ENCODE results near the gene RAMP1. TPM values are rescaled to one million over a fixed set of nuclear protein-coding genes. Genes with fewer than 3 reads are reported as not detected.

RAMP1 gene
- total and polyA plus RNA-seq, 2 of the 4 experiments (the other 2 are of a cell fraction), result 15.8 to 77.1 TPM

DNA sequence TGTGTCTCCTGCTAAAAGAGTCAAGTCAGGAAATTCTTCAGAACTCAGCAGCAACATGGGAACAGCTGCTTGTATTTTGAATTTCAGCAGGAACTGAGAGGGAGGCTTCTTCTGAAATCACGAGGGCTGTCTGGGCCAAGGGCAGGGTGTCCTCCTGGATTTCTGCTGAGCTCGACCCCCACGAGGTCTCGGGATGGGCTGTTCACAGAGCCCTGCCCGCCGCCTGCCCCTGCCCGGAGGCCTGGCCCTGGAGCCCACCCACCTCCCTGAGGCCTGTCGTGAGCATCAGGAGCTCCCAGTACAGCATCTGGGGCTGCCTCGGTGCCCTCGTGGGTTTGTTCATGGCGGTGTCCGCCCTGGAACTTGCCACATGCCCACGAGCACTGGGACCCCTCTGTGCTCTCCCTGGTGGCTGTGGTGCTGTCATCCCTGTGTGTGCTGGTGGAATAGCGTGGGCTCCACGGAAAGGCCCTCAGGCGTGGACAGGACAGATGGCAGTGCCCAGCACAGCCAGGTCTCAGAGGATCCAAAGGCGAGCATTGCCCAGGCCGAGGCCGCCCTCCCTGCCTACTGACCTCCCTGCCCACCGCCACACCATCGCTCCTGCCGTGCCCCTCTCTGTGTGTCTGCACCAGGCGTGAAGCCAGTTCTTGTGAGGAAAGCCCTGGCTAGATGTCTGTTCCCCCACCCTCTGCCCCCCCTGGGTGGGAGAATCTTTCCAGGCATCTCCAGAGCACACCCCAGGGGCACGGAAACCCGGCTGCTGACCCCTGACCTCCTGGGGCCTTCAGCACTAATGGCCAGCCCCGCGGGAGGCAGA, 25.9 kb downstream of the RAMP1 start:
- dilution Hi-C loops (cut with HindIII; ENCODE audit: low sequenced_read_pairs, unreplicated experiment) (no loop called here), intact Hi-C loops (cut with micrococcal nuclease) (no loop called here), in situ Hi-C loops (cut with MboI; ENCODE audit: low sequenced_read_pairs) (no loop called here)
- H3K4me3 ChIP-seq (ENCODE audit: insufficient read depth, low read depth, low read length), result no peak overlapping the region
- CTCF ChIA-PET, result no interaction called here
- H4K5ac ChIP-seq (ENCODE audit: low read depth, low read length), result no peak overlapping the region
- peaks cover 0 to 4% of the 10 kb centered on the region in 2 experiments; a peak in 1 of 4 replicates for H3K79me1 ChIP-seq (ENCODE audit: low read depth in 1 of 2, low read length in 2 of 2)
- no peak overlapping the region for H3K14ac ChIP-seq (replicated peaks; ENCODE audit: low read depth, low read length)
- H3K36me3 ChIP-seq (ENCODE audit: control insufficient read depth, insufficient read depth, low read length), result no peaks in the 10 kb centered on the region
- H3K27ac ChIP-seq (ENCODE audit: insufficient read depth, low read length), result no peak overlapping the region
- H3K56ac ChIP-seq (ENCODE audit: extremely low read depth, insufficient read depth, low read length), result no peak overlapping the region
- H2AK9ac ChIP-seq (replicated peaks; ENCODE audit: low read depth, low read length, poor library complexity), result no peak overlapping the region
- H3K4me2 ChIP-seq (ENCODE audit: low read depth, low read length), result no peak overlapping the region
- ATAC-seq (ENCODE audit: low read depth), result no peak
- no peak overlapping the region for H4K8ac ChIP-seq (ENCODE audit: low read depth in 2 of 2, low read length in 2 of 2)
- no peak overlapping the region for H2AFZ ChIP-seq (replicated peaks; ENCODE audit: low read length, poor library complexity)
- no peak for DNase-seq
- no peaks in the 10 kb centered on the region for H3K27me3 ChIP-seq (ENCODE audit: control insufficient read depth, insufficient read depth, low read length)
- no peak overlapping the region for H2BK15ac ChIP-seq (ENCODE audit: low read depth, low read length)
- H2BK120ac ChIP-seq (ENCODE audit: low read depth, low read length), result no peak overlapping the region
- H3K23ac ChIP-seq (ENCODE audit: low read depth, low read length), result no peak overlapping the region
- H2BK5ac ChIP-seq (ENCODE audit: low read depth, low read length, poor library complexity, severe bottlenecking), result no peak overlapping the region
- no peak overlapping the region for H3K18ac ChIP-seq (ENCODE audit: low read depth, low read length)
- no peak overlapping the region for H2BK20ac ChIP-seq (ENCODE audit: low read depth, low read length)
- H3K9me1 ChIP-seq (ENCODE audit: insufficient read depth, low read length), result peaks cover 15% of the 10 kb centered on the region
- H3K4ac ChIP-seq (ENCODE audit: low read depth, low read length), result no peak overlapping the region
- peak overlapping the region; percentile 0; the same call in 1 of the 2 replicates for H4K91ac ChIP-seq (ENCODE audit: insufficient read depth, low read depth, low read length)
- H3K9me3 ChIP-seq (ENCODE audit: control insufficient read depth, insufficient read depth, low read length), result no peaks in the 10 kb centered on the region
- WGBS, 2 experiments (ENCODE audit: extremely low coverage in 2 of 2, insufficient read length in 1 of 2), result 91% methylated on average over 19 of the region's 27 CpGs; no CpG with 5 or more reads in 1 of the 2 experiments
- peaks cover 5% of the 10 kb centered on the region; the same call in 1 of the 2 replicates for H3K4me1 ChIP-seq (ENCODE audit: control insufficient read depth, insufficient read depth, low read length)
- no peaks in the 10 kb centered on the region for H4K20me1 ChIP-seq (ENCODE audit: insufficient read depth, low read length)
- BruUV-seq (replicated peaks), result no TSS peak
- POLR2A ChIA-PET (ENCODE audit: unreplicated experiment), result no interaction called here
- no peak overlapping the region for H3K9ac ChIP-seq (ENCODE audit: low read depth, low read length)
- H2AK5ac ChIP-seq (ENCODE audit: low read depth, low read length), result no peak overlapping the region
- TF ChIP-seq RFX5 (IDR thresholded peaks at IDR 0.05; ENCODE audit: low read depth, low read length) (no peak), BHLHE40 (IDR thresholded peaks at IDR 0.05; ENCODE audit: low read depth, low read length) (no peak), MAZ (IDR thresholded peaks at IDR 0.05; ENCODE audit: borderline replicate concordance, low read depth, low read length) (no peak), CEBPB (IDR thresholded peaks at IDR 0.05; ENCODE audit: low read depth, low read length) (no peak), RCOR1 (IDR thresholded peaks at IDR 0.05; ENCODE audit: insufficient replicate concordance, low read length) (no peak), RAD21 (IDR thresholded peaks at IDR 0.05; ENCODE audit: low read length) (no peak), SMC3 (IDR thresholded peaks at IDR 0.05; ENCODE audit: low read depth, low read length) (no peak), MXI1 (IDR thresholded peaks at IDR 0.05; ENCODE audit: borderline replicate concordance, low read depth, low read length) (no peak), POLR2A (IDR thresholded peaks at IDR 0.05; ENCODE audit: low read depth, low read length) (no peak), FOS (IDR thresholded peaks at IDR 0.05; ENCODE audit: low read depth, low read length) (no peak), NFE2L2 (IDR thresholded peaks at IDR 0.05; ENCODE audit: low read depth, low read length) (no peak), CTCF (conservative IDR thresholded peaks at IDR 0.05; ENCODE audit: low read depth, low read length) (no peak), MAFK (IDR thresholded peaks at IDR 0.05; ENCODE audit: low read depth, low read length) (no peak), CHD1 (IDR thresholded peaks at IDR 0.05; ENCODE audit: low read depth, low read length) (no peak)
- TF ChIP-seq, protein P1, sequence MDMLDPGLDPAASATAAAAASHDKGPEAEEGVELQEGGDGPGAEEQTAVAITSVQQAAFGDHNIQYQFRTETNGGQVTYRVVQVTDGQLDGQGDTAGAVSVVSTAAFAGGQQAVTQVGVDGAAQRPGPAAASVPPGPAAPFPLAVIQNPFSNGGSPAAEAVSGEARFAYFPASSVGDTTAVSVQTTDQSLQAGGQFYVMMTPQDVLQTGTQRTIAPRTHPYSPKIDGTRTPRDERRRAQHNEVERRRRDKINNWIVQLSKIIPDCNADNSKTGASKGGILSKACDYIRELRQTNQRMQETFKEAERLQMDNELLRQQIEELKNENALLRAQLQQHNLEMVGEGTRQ (IDR thresholded peaks at IDR 0.05; ENCODE audit: low read depth, low read length), result no peak
